OCI-LY7 (cell line): ENCODE data around the gene MGAT5B. TPM values are rescaled to one million over a fixed set of nuclear protein-coding genes. Genes with fewer than 3 reads are reported as not detected.

Source experiments
- BruUV-seq: library from RNA; stranded (reverse); fragments of 400-500 nt; replicated peaks from 2 replicates; lab custom pipeline; 2021; lab: Mats Ljungman, UMichigan
- CTCF ChIA-PET: fragments of 300-600 bp; sonication (Branson Sonifier 250); formaldehyde crosslinking; loops from one replicate; lab custom pipeline; 2022; ENCODE audit warnings: antibody characterized with exemption; ENCODE audit not compliant: unreplicated experiment; lab: Charles Lee
- POLR2A ChIA-PET: fragments of 300-600 bp; sonication (Branson Sonifier 250); formaldehyde crosslinking; loops from one replicate; lab custom pipeline; 2022; ENCODE audit warnings: antibody characterized with exemption; lab: Charles Lee
- DNase-seq: peaks from one replicate; pipeline ENCODE4 v3.0.0-alpha.2; 2015; ENCODE audit warnings: low spot score
- H2AFZ ChIP-seq: fragments of 200-600 bp; sonication (generic), shearing (Covaris generic); 2 replicates; pipeline ENCODE4 v1.6.1; 2014; ENCODE audit warnings: mild to moderate bottlenecking, antibody characterized with exemption, low read length, moderate library complexity
- H3K27ac ChIP-seq: fragments of 200-600 bp; sonication (generic); 2 replicates; pipeline ENCODE4 v1.5.1; 2014; ENCODE audit warnings: mixed run types, low read depth, mild to moderate bottlenecking, moderate library complexity, low read length, inconsistent platforms; ENCODE audit not compliant: poor library complexity, severe bottlenecking
- H3K36me3 ChIP-seq: fragments of 200-600 bp; sonication (generic); 2 replicates; pipeline ENCODE4 v1.6.1; 2014; ENCODE audit warnings: mild to moderate bottlenecking, antibody characterized with exemption, low read length, moderate library complexity, mixed read lengths; ENCODE audit not compliant: insufficient read depth
- H3K4me1 ChIP-seq: fragments of 200-600 bp; sonication (generic); 2 replicates; pipeline ENCODE4 v1.5.1; 2014; ENCODE audit warnings: mild to moderate bottlenecking, low read length; ENCODE audit not compliant: insufficient read depth, poor library complexity, severe bottlenecking
- H3K4me2 ChIP-seq: fragments of 200-600 bp; sonication (generic); 2 replicates; pipeline ENCODE4 v1.6.1; 2014; ENCODE audit warnings: mild to moderate bottlenecking, low read length
- H3K4me3 ChIP-seq: fragments of 200-600 bp; sonication (generic); 2 replicates; pipeline ENCODE4 v1.5.1; 2014; ENCODE audit warnings: mild to moderate bottlenecking, low read depth, low read length; ENCODE audit not compliant: poor library complexity, severe bottlenecking
- H3K79me2 ChIP-seq: fragments of 200-600 bp; sonication (generic); 2 replicates; pipeline ENCODE4 v1.6.1; 2016; ENCODE audit warnings: low read depth, mild to moderate bottlenecking, low read length, moderate library complexity, mixed read lengths; ENCODE audit not compliant: insufficient read depth
- H3K9me2 ChIP-seq: fragments of 200-600 bp; sonication (generic); 2 replicates; pipeline ENCODE4 v1.6.1; 2016; ENCODE audit warnings: mild to moderate bottlenecking, low read length, mixed read lengths; ENCODE audit not compliant: insufficient read depth
- H3K9me3 ChIP-seq: fragments of 200-600 bp; sonication (generic); 2 replicates; pipeline ENCODE4 v1.6.1; 2014; ENCODE audit warnings: mild to moderate bottlenecking, mixed run types, low read length, mixed read lengths
- H4K20me1 ChIP-seq: fragments of 200-600 bp; sonication (generic); 2 replicates; pipeline ENCODE4 v1.6.1; 2014; ENCODE audit warnings: mild to moderate bottlenecking, antibody characterized with exemption, low read length, moderate library complexity, mixed read lengths; ENCODE audit not compliant: insufficient read depth
- CTCF ChIP-seq: fragments of 200-600 bp; sonication (generic); conservative IDR thresholded peaks from 2 replicates; pipeline ENCODE4 v1.5.1; 2014; ENCODE audit warnings: mild to moderate bottlenecking, antibody characterized with exemption, low read length, moderate library complexity, mixed read lengths
- EZH2phosphoT487 ChIP-seq: fragments of 200-600 bp; sonication (generic); IDR thresholded peaks from 2 replicates; pipeline ENCODE4 v1.6.1; 2018; ENCODE audit warnings: low read depth, borderline replicate concordance, mild to moderate bottlenecking, mixed run types, antibody characterized with exemption, low read length, moderate library complexity, mixed read lengths
- intact Hi-C: fragments of 100-400 bp; cut with micrococcal nuclease; formaldehyde crosslinking; loops from one replicate; pipeline ENCODE4 v1.10.0; 2022; ENCODE audit not compliant: unreplicated experiment
- total RNA-seq, 2 experiments: library from RNA; depleted of rRNA in 1 of 2; stranded (reverse); fragments of >200 nt in 1 of 2; shearing (Covaris generic) in 1 of 2; gene quantifications; 2 replicates each; pipeline ENCODE4 v1.2.3, GENCODE V29; 2014 to 2022

The MGAT5B gene
- total RNA-seq, 2 experiments from 2014 or later, result 1.4 to 2.5 TPM

GRCh38 chr17:76986365-76986764, 118.2 kb downstream of the MGAT5B start:
- Histone ChIP-seq H3K4me2 (no peak overlapping the region), H3K79me2 (no peaks in the 10 kb centered on the region), H3K27ac (no peak overlapping the region), H3K4me1 (peaks cover 21% of the 10 kb centered on the region), H3K4me3 (no peak overlapping the region), H3K9me3 (no peaks in the 10 kb centered on the region), H3K9me2 (no peaks in the 10 kb centered on the region), H2AFZ (no peak overlapping the region), H3K36me3 (no peaks in the 10 kb centered on the region), H4K20me1 (no peaks in the 10 kb centered on the region)
- intact Hi-C loops, result no loop called here
- POLR2A ChIA-PET, result interaction anchor here (1.1 to 1.9 kb wide), 2 partner anchors 10 to 17 kb away, joined by 5 to 6 read pairs; no protein-coding TSS in a partner anchor
- TF ChIP-seq EZH2phosphoT487, result no peak
- TF ChIP-seq CTCF, result no peak
- BruUV-seq, result no TSS peak
- CTCF ChIA-PET, result no interaction called here
- DNase-seq, result no peak

- no peak for DNase-seq
- no peaks in the 10 kb centered on the region for H3K9me2 ChIP-seq
- no TSS peak for BruUV-seq
- POLR2A ChIA-PET, result interaction anchor here (0.5 to 1.9 kb wide), 2 partner anchors 18 to 234 kb away, joined by 5 to 8 read pairs; no protein-coding TSS in a partner anchor
- H3K4me3 ChIP-seq, result no peak overlapping the region
- H3K4me1 ChIP-seq, result peaks cover 16% of the 10 kb centered on the region
- no peak overlapping the region for H3K27ac ChIP-seq
- H3K9me3 ChIP-seq, result no peaks in the 10 kb centered on the region
- TF ChIP-seq CTCF (no peak), EZH2phosphoT487 (no peak)
- H3K36me3 ChIP-seq, result no peaks in the 10 kb centered on the region
- no peaks in the 10 kb centered on the region for H3K79me2 ChIP-seq
- H3K4me2 ChIP-seq, result no peak overlapping the region
- H4K20me1 ChIP-seq, result no peaks in the 10 kb centered on the region
- H2AFZ ChIP-seq, result no peak overlapping the region
- intact Hi-C loops, result no loop called here
- CTCF ChIA-PET, result no interaction called here
Measured at GRCh38 chr17:76987486-76988093, 119.4 kb downstream of the MGAT5B start.

GRCh38 chr17:76988796-76989195, 120.6 kb downstream of the MGAT5B start:
- Histone ChIP-seq H3K4me2 (no peak overlapping the region), H3K27ac (no peak overlapping the region), H3K9me3 (no peaks in the 10 kb centered on the region), H3K36me3 (no peaks in the 10 kb centered on the region), H2AFZ (no peak overlapping the region), H3K9me2 (no peaks in the 10 kb centered on the region), H4K20me1 (no peaks in the 10 kb centered on the region), H3K4me1 (peaks cover 10% of the 10 kb centered on the region), H3K79me2 (no peaks in the 10 kb centered on the region), H3K4me3 (no peak overlapping the region)
- TF ChIP-seq EZH2phosphoT487 (no peak), CTCF (no peak)
- DNase-seq, result no peak
- no TSS peak for BruUV-seq
- ChIA-PET CTCF (interaction anchor here (0.6 kb wide), 1 partner anchor 226 kb away, joined by 3 read pairs; no protein-coding TSS in a partner anchor), POLR2A (interaction anchor here (1.1 to 1.3 kb wide), 2 partner anchors 9 to 17 kb away, joined by 3 read pairs; no protein-coding TSS in a partner anchor)
- intact Hi-C loops, result no loop called here
